ENCODE results near the gene EIF3C. TPM values are rescaled to one million over a fixed set of nuclear protein-coding genes. Genes with fewer than 3 reads are reported as not detected.
A peak's percentile ranks its signal among the peaks of the same experiment; 100 is the strongest.
"Not testable (repeated sequence)": the region's sequence is repeated elsewhere in the genome, so short reads cannot be mapped to it uniquely, and the experiment has no call there.

Gene EIF3C
- total and polyA plus RNA-seq, 5 donors: 241 to 519 (median 436) TPM

DNA sequence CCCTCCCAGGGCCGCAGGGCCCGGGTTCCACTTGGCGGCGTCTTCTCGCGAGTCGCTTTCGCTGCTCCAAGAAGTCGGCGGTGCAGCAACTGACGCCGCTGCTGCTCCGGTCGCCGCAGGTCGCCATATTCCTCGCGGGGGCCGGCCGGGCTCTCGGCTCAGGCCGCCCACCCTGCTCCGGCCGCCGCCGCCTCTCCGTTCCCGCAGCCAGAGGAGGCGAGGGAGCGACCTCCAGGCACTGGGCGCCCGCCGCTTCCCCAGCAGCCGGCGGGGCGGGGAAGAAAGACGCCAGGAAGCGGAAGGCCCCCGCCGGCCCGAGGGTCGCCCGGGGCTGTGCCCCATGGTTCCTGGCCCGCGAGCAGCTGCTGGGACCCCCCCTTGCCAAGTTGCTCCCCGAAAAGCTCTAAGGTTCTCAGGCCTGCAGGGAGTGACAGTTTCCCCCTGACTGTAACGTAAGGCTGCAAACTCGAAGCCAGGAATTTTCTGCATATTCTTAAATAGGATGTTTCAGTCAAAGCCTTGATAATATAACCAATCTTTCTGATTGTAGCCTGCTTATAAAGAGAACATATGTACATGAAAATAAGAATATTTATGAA, 39.3 kb downstream of the EIF3C start:
- H3K9me3 ChIP-seq (ENCODE audit: control insufficient read depth, low read length); H3K4me1 ChIP-seq (ENCODE audit: control insufficient read depth, insufficient read depth, low read length); H3K27me3 ChIP-seq (ENCODE audit: control insufficient read depth, insufficient read depth); H3K27ac ChIP-seq (ENCODE audit: low read length); intact Hi-C loops (cut with DNase I); H3K4me3 ChIP-seq (ENCODE audit: low read length); DNase-seq: not testable (repeated sequence)
- ATAC-seq: peak; percentile 87 to 90
- no CpG with 5 or more reads among the region's 48 CpGs for WGBS

GRCh38 chr16:28751487-28751886, 40.2 kb downstream of the EIF3C start, which contains the start of gene NPIPB9:
Gene NPIPB9 (plus strand): TSS chr16:28751787.
- intact Hi-C loops (cut with DNase I); ATAC-seq: not testable (repeated sequence)
- no CpG with 5 or more reads among the region's 5 CpGs for WGBS

GRCh38 chr16:28781697-28782096, 70.4 kb downstream of the EIF3C start:
- H3K4me3 ChIP-seq (ENCODE audit: low read length); H3K27me3 ChIP-seq (ENCODE audit: control insufficient read depth, insufficient read depth); intact Hi-C loops (cut with DNase I); H3K9me3 ChIP-seq (ENCODE audit: control insufficient read depth, low read length); DNase-seq; H3K4me1 ChIP-seq (ENCODE audit: control insufficient read depth, insufficient read depth, low read length); ATAC-seq; H3K27ac ChIP-seq (ENCODE audit: low read length): not testable (repeated sequence)
- no CpG with 5 or more reads among the region's 6 CpGs for WGBS

More at GRCh38 chr16:28751487-28751886, 40.2 kb downstream of the EIF3C start, which contains the start of gene NPIPB9:
- DNase-seq; H3K4me3 ChIP-seq (ENCODE audit: low read length); H3K9me3 ChIP-seq (ENCODE audit: control insufficient read depth, low read length); H3K27me3 ChIP-seq (ENCODE audit: control insufficient read depth, insufficient read depth); H3K4me1 ChIP-seq (ENCODE audit: control insufficient read depth, insufficient read depth, low read length); H3K27ac ChIP-seq (ENCODE audit: low read length): not testable (repeated sequence)

- H3K27ac ChIP-seq (ENCODE audit: low read length); H3K4me3 ChIP-seq (ENCODE audit: low read length); H3K4me1 ChIP-seq (ENCODE audit: control insufficient read depth, insufficient read depth, low read length); H3K9me3 ChIP-seq (ENCODE audit: control insufficient read depth, low read length); H3K27me3 ChIP-seq (ENCODE audit: control insufficient read depth, insufficient read depth); DNase-seq; intact Hi-C loops (cut with DNase I); ATAC-seq: not testable (repeated sequence)
- no CpG with 5 or more reads among the region's 4 CpGs for WGBS
Measured at GRCh38 chr16:28782357-28782756, 71.1 kb downstream of the EIF3C start.

Small RNA genes within 50 kb of the gene (microRNA-seq; reads per million reads assigned to microRNA genes)
- 0 reads per million in 2 donors for gene MIR6862-2

Other genes starting within 250 kb of the EIF3C start
- not detected for gene NPIPB7, start 239.1 kb upstream of the EIF3C start, total RNA-seq
- not detected for gene NPIPB7, start 239.1 kb upstream of the EIF3C start, polyA plus RNA-seq
- gene CLN3, start 219.4 kb upstream of the EIF3C start, total RNA-seq: 10 to 100 TPM; 10.0 to 17.9 (median 13.9) TPM
- gene CLN3, start 219.4 kb upstream of the EIF3C start, polyA plus RNA-seq: 12.4 TPM
- 1 to 10 TPM in 1 of 4 donors, under 1 TPM in 3; 0.37 to 1.0 (median 0.87) TPM for gene APOBR, start 216.8 kb upstream of the EIF3C start, total RNA-seq
- 0.68 TPM for gene APOBR, start 216.8 kb upstream of the EIF3C start, polyA plus RNA-seq
- gene IL27, start 204.6 kb upstream of the EIF3C start, total RNA-seq: not detected
- gene IL27, start 204.6 kb upstream of the EIF3C start, polyA plus RNA-seq: not detected
- gene NUPR1, start 172.5 kb upstream of the EIF3C start, total RNA-seq: 10 to 100 TPM; 63.7 to 69.8 (median 66.3) TPM
- gene NUPR1, start 172.5 kb upstream of the EIF3C start, polyA plus RNA-seq: 106 TPM
- gene SGF29, start 157.5 kb upstream of the EIF3C start, total RNA-seq: 10 to 100 TPM; 13.8 to 21.4 (median 19.1) TPM
- gene SGF29, start 157.5 kb upstream of the EIF3C start, polyA plus RNA-seq: 18.2 TPM
- gene SULT1A2, start 114.4 kb upstream of the EIF3C start, total RNA-seq: 1 to 10 TPM; 2.1 to 3.8 (median 3.0) TPM
- 2.1 TPM for gene SULT1A2, start 114.4 kb upstream of the EIF3C start, polyA plus RNA-seq
- gene SULT1A1, start 101.4 kb upstream of the EIF3C start, total RNA-seq: 10 to 100 TPM; 18.8 to 26.9 (median 22.0) TPM
- gene SULT1A1, start 101.4 kb upstream of the EIF3C start, polyA plus RNA-seq: 29.1 TPM
- under 1 TPM in 2 of 4 donors, not detected in 2; 0.44 to 0.95 TPM for gene NPIPB8, start 73.4 kb upstream of the EIF3C start, total RNA-seq
- not detected for gene NPIPB8, start 73.4 kb upstream of the EIF3C start, polyA plus RNA-seq
- gene NPIPB9, start 40.3 kb downstream of the EIF3C start, total RNA-seq: 1 to 10 TPM in 2 of 4 donors, not detected in 2; 1.3 to 1.6 TPM
- 0.45 TPM for gene NPIPB9, start 40.3 kb downstream of the EIF3C start, polyA plus RNA-seq
- gene ATXN2L, start 111.5 kb downstream of the EIF3C start, total RNA-seq: 10 to 100 TPM; 55.3 to 59.8 (median 58.8) TPM
- 40.1 TPM for gene ATXN2L, start 111.5 kb downstream of the EIF3C start, polyA plus RNA-seq
- gene TUFM, start 134.9 kb downstream of the EIF3C start, total RNA-seq: 100 to 1,000 TPM; 160 to 188 (median 173) TPM
- gene TUFM, start 134.9 kb downstream of the EIF3C start, polyA plus RNA-seq: 227 TPM
- gene SH2B1, start 152.4 kb downstream of the EIF3C start, total RNA-seq: 10 to 100 TPM; 38.6 to 50.2 (median 44.9) TPM
- gene SH2B1, start 152.4 kb downstream of the EIF3C start, polyA plus RNA-seq: 41.7 TPM
- gene ATP2A1, start 167.0 kb downstream of the EIF3C start, total RNA-seq: under 1 TPM; 0.11 to 0.75 (median 0.58) TPM
- 0.11 TPM for gene ATP2A1, start 167.0 kb downstream of the EIF3C start, polyA plus RNA-seq
- 10 to 100 TPM; 13.4 to 24.3 (median 19.2) TPM for gene RABEP2, start 213.8 kb downstream of the EIF3C start, total RNA-seq
- gene RABEP2, start 213.8 kb downstream of the EIF3C start, polyA plus RNA-seq: 27.4 TPM
- under 1 TPM in 2 of 4 donors, not detected in 2; 0.12 to 0.20 TPM for gene CD19, start 220.5 kb downstream of the EIF3C start, total RNA-seq
- gene CD19, start 220.5 kb downstream of the EIF3C start, polyA plus RNA-seq: 0.25 TPM
- gene NFATC2IP, start 239.5 kb downstream of the EIF3C start, total RNA-seq: 10 to 100 TPM; 17.0 to 18.0 (median 17.5) TPM
- gene NFATC2IP, start 239.5 kb downstream of the EIF3C start, polyA plus RNA-seq: 13.4 TPM